Keratinocyte (primary cell): ENCODE measurements around the gene EPHA6.

Experiments used
- CTCF ChIP-seq, 3 experiments: IDR thresholded peaks in 1 of 3; conservative IDR thresholded peaks in 1 of 3; optimal IDR thresholded peaks in 1 of 3; 2 replicates in 2 of 3; 3 replicates in 1 of 3; pipeline versions ENCODE3 to v1.5.1; 2011; ENCODE audit warnings: low read length in 3 of 3, mild to moderate bottlenecking in 3 of 3, moderate library complexity in 2 of 3, control low read depth in 1 of 3, inconsistent platforms in 1 of 3; ENCODE audit not compliant: insufficient read depth in 2 of 3; ENCODE audit errors: extremely low read depth in 1 of 3
- EZH2 ChIP-seq: IDR thresholded peaks from one replicate; pipeline ENCODE4 v1.6.1; 2012; ENCODE audit warnings: inconsistent platforms, mild to moderate bottlenecking, low read length, moderate library complexity

DNA sequence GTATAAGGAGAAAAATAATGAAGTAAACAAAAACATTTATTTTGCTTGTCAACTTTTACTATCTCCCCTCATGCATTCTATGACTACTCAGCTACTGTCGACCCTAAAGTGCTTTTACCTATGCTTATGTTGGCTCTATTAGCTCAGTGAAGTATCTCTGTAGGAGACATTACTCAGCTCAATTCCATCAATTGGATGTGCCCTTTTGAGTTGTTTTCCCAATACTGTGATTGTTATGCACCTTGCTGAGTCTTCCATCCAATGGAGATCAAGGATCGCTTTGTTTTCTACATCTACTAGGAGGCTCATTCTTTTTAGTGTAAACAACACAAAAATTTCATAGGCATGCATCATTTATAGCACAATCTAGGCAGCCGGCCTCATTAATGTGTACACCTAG, 546.4 kb downstream of the EPHA6 start:
- TF ChIP-seq CTCF (optimal IDR thresholded peaks at IDR 0.05 in 1 of 3, IDR thresholded peaks at IDR 0.05 in 1 of 3, conservative IDR thresholded peaks at IDR 0.05 in 1 of 3; ENCODE audit: extremely low read depth in 1 of 3, insufficient read depth in 2 of 3, low read length in 3 of 3) = no peak
- TF ChIP-seq EZH2 = no peak
